Aorta (tissue), 5 donors: Measurements from ENCODE around the gene TYK2. TPM values are rescaled to one million over a fixed set of nuclear protein-coding genes. Genes with fewer than 3 reads are reported as not detected.

ENCODE experiments used
- ATAC-seq: fragments of 200-7000 bp; cut with Tn5 transposase; one replicate; pipeline ENCODE4 v1.9.1; 2022; ENCODE audit warnings: moderate library complexity; ENCODE audit not compliant: low FRiP score
- DNase-seq, 2 donors: peaks; one replicate each; pipeline ENCODE4 v3.0.0-alpha.2; 2020
- H3K27ac ChIP-seq, 2 donors: one replicate each; pipeline ENCODE4 v1.5.1; 2013; ENCODE audit warnings: low read length in 2 of 2, mild to moderate bottlenecking in 2 of 2, moderate library complexity in 2 of 2, control low read depth in 1 of 2, inconsistent platforms in 1 of 2, low read depth in 1 of 2
- H3K27me3 ChIP-seq, 2 donors: one replicate each; pipeline ENCODE4 v1.6.1; 2013; ENCODE audit warnings: control low read depth in 1 of 2, low read length in 1 of 2, mild to moderate bottlenecking in 1 of 2, moderate library complexity in 1 of 2; ENCODE audit not compliant: insufficient read depth in 2 of 2, control insufficient read depth in 1 of 2
- H3K36me3 ChIP-seq, 2 donors: one replicate each; pipeline ENCODE4 v1.6.1; 2013; ENCODE audit warnings: control low read depth in 1 of 2, low read length in 1 of 2, mild to moderate bottlenecking in 1 of 2; ENCODE audit not compliant: insufficient read depth in 2 of 2, control insufficient read depth in 1 of 2
- H3K4me1 ChIP-seq, 2 donors: one replicate each; pipeline ENCODE4 v1.6.1; 2013; ENCODE audit warnings: low read length in 2 of 2, control low read depth in 1 of 2, mild to moderate bottlenecking in 1 of 2, moderate library complexity in 1 of 2; ENCODE audit not compliant: insufficient read depth in 2 of 2, control insufficient read depth in 1 of 2
- H3K4me3 ChIP-seq, 2 donors: one replicate each; pipeline ENCODE4 v1.5.1; 2013; ENCODE audit warnings: low read length in 2 of 2, control low read depth in 1 of 2, mild to moderate bottlenecking in 1 of 2
- H3K9me3 ChIP-seq: one replicate; pipeline ENCODE4 v1.6.1; 2013; ENCODE audit warnings: mild to moderate bottlenecking, low read length; ENCODE audit not compliant: control insufficient read depth
- WGBS, 2 donors: extraction: QIAGEN DNeasy Blood & Tissue Kit; methylation state at CpG; one replicate each; pipeline ENCODE4 v1.1.7; 2013; 5-methylcytosine and 5-hydroxymethylcytosine counted together
- intact Hi-C, 2 donors: fragments of 100-400 bp; cut with DNase I; formaldehyde crosslinking; loops; one replicate each; pipeline versions ENCODE4 v1.14.2 to v1.15.0; 2022
- polyA plus RNA-seq, 2 donors: library from polyadenylated mRNA; stranded (reverse); fragments of 200-250 nt; gene quantifications; one replicate each; pipeline ENCODE4 v1.2.3, GENCODE V29; 2013
- total RNA-seq, 2 donors: library from RNA; stranded (reverse); fragmentation: NEBNext Ultra II Directional; extraction: Animal tissue kit (Norgen Biotek cat#: 25700); gene quantifications; one replicate each; pipeline ENCODE4 v1.2.1, GENCODE V29; 2021
- donor health status: healthy with polysubstance abuse.
- donor health status: Bipolar disorder and iron deficiency.
- donor health status: DM: no; HTN: no; CAD: no.
- donor health status: DM: no; HTN: no; CAD: no.
- donor health status: DM: yes; HTN: yes; CAD: no.

Gene TYK2
- total and polyA plus RNA-seq, 4 donors: 33.2 to 253 (median 106) TPM

DNA sequence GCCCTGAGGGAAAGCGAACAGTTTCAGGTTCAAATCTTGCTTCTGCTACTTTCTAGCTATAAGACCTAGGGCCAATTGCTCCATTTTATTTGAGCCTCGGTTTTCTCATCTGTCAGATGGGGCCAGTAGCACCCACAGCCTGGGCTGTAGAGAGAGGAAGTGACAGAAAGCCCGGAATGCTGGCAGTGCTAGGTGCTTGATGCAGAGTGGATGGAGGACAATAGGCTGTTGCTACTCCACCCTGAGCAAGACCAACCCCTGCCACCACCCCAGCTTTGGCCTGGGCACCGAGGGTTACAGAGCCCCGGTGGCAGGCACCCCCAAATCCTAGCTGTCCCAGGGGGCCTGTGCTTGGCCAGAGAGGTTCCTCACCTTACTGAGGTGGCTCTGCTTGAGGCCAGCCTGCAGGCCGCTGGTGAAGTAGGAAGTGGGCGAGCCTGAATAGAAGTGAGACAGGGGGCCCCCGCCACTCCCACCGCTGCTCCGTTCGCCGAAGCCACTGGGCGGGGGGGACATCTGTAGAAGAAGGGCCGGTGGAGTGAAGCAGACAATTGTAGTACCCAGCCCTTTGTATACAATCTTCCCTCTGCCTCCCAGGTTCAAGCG lies 62.4 kb downstream of the TYK2 start:
- Histone ChIP-seq H3K9me3 (no peaks in the 10 kb centered on the region), H3K27me3 (no peaks in the 10 kb centered on the region), H3K4me1 (no peaks in the 10 kb centered on the region), H3K4me3 (no peak overlapping the region), H3K36me3 (peaks cover 0 to 5% of the 10 kb centered on the region in 2 donors), H3K27ac (no peak overlapping the region)
- DNase-seq (no peak), ATAC-seq (no peak)
- intact Hi-C loops: no loop called here
- WGBS, 2 donors: 92 to 95% methylated on average over 15 of the region's 15 CpGs

DNA sequence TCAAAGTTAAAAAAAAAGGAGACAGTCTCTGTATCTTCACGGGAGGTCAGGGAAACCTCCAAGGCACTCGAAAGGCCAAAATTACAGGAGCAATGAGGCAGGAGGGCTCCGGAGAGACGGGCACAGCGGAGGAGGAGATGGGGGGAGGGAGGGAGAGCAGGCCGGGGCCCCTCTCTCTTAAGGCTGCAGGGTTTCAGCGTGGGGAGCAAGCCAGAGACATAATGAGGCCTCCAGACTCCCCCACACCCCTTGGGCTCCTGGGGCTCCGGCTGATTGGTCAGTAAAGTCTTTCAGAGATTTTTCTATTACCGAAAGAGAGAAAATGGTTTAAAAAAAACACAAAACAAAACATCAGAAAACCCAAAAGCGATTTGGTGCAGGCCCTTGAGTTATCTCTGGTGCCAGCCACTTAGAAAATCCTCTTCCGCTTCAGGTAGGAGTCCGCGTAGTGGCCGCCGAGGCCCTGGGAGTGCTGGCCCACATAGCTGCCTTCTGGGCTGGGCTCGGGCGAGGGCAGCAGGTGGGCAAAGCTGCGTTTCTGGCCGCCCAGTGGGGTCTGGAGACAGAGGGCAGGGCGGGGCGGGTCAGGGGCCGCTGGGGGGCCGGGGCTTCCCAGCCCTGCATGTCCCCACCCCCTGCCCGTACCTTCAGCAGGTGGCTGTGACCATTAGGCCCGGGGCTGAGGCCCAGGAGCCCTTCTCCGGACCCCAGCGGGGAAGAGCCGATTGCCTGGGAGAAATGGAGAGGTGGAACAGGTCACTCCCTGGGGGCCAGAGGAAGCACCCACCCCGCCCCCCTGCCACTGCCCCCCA lies 63.1 kb downstream of the TYK2 start:
- intact Hi-C loops: no loop called here
- H3K4me1 ChIP-seq: no peaks in the 10 kb centered on the region
- no peak for DNase-seq
- H3K27me3 ChIP-seq: no peaks in the 10 kb centered on the region
- no peaks in the 10 kb centered on the region for H3K9me3 ChIP-seq
- WGBS, 2 donors: 79 to 84% methylated on average over 28 to 29 of the region's 29 CpGs
- H3K4me3 ChIP-seq: no peak overlapping the region
- no peak for ATAC-seq
- H3K27ac ChIP-seq: no peak overlapping the region
- H3K36me3 ChIP-seq: peaks cover 0 to 5% of the 10 kb centered on the region in 2 donors

DNA sequence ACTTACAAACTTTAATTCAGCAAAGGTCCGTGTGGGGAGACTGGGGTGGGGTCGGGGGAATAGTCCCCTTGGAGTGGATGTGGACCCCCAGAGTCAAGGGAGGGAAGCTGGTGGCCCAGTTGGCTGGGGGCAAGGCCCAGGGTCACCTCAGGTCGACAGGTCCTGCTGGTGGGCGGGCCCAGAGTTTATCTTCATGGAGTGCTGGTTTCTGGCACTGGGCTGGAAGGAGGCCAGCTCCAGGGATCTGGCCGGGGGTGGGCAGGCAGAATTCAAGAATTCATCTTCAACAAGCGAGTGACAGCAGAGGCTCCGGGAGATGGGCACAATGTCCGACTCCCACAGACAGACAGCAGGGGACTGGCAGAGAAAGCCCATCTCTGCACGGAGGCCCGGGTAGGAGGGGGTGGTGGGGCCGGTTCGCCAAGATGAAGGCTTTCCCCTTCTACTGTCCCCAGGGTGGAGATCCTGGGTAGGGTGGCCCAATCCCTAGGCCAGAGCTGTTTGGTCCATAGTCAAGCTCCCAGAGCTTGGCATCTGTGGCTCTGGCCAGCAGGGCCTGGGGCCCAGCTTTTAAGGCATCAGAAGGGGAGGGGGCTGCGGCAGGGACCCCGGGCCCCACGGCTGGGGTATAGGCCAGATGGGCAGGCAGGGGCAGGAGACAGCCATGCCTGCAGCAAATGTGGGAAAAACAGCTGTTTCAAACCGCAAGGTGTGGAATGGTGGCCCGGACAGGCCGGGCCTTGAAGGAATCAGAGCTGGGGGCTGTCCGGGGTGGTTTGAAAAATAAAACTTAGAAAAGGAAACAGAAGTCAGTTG lies 63.9 kb downstream of the TYK2 start:
- Histone ChIP-seq H3K36me3 (peaks cover 0 to 5% of the 10 kb centered on the region in 2 donors), H3K9me3 (no peaks in the 10 kb centered on the region), H3K4me3 (no peak overlapping the region), H3K4me1 (no peaks in the 10 kb centered on the region), H3K27ac (no peak overlapping the region), H3K27me3 (no peaks in the 10 kb centered on the region)
- ATAC-seq (peak; percentile 16), DNase-seq (no peak)
- intact Hi-C loops: no loop called here
- 54 to 59% methylated on average over 19 of the region's 19 CpGs for WGBS, 2 donors

DNA sequence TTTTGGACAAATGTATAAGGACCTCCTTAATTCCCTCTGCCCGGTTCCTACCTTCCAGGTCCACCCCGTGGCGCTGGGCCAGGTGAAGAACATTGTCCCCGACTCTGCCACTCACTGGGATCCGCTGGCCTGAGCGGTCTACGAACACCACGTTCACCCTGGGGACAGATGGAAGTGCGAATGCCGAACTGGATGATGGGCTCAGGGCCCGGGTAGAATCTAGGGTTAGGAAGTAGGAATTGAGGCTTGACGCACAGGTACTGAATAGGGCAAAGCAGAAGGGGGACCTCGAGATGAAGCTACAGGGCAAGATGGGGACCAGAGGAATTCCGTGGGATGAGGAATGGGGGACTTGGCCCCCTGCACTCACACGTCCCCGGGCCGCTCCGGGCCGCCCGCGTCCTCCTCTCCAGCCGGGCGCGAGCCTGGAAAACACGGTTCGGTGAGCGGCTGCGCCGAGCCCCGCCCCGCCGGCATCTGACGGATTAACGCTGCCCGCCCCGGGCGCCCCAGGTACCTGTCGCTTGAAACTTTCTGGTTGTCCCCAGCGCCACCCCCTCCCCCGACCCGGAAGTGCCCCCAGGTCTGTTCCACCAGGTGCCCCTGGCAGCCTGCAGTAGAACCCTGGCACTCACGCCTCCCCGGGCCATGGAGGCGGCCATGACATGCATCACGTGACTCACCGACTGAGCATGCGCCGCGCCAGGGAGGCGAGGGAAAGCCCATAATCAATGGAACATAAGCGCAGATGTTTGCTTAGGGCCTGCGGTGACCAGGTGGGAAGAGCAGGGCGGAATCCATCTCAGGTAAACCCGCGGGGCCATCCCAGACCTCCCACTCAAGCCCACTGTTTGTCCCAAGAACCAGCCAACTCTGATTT lies 64.8 kb downstream of the TYK2 start, which contains the start of gene FDX2:
FDX2 (minus strand) TSS at position 681 of the 880 bp plus-strand sequence; CDS start at position 662, 19 bp downstream.
- WGBS, 2 donors: 1% methylated on average over 55 of the region's 55 CpGs
- ATAC-seq: peak; percentile 90
- Histone ChIP-seq H3K9me3 (no peaks in the 10 kb centered on the region), H3K4me3 (peak within 1 kb of the TSS; percentile 39 to 75), H3K36me3 (peaks cover 0 to 7% of the 10 kb centered on the region in 2 donors), H3K27me3 (no peaks in the 10 kb centered on the region), H3K27ac (no peak within 1 kb of the TSS), H3K4me1 (no peaks in the 10 kb centered on the region)
- peak; percentile 90 to 97 for DNase-seq
- intact Hi-C loops: no loop called here

DNA sequence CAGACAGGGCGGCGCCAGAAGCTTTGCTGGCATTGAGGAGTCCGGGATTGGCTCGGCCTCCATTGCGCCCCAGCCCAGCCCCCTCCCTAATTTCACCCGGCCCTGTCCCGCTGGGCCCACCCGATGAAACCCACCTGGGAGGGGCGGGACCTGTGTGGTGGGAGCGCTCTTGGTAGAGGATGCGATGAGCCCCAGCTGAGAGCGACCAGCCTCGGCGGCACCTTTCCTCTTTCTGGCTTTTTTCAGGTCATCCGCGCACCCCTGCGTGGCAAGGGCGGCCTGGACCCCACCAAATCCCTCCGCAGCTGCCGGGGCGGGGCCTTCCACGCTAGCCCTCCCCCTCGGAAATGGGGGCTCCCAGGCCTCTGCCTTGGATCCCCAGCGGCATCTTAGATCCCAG lies 70.9 kb downstream of the TYK2 start, which contains the start of gene ZGLP1:
ZGLP1 (minus strand) TSS at position 393 of the 400 bp plus-strand sequence.
- DNase-seq: no peak
- no peak within 1 kb of the TSS for H3K27ac ChIP-seq
- intact Hi-C loops: no loop called here
- no peaks in the 10 kb centered on the region for H3K4me1 ChIP-seq
- no peak within 1 kb of the TSS for H3K4me3 ChIP-seq
- peaks cover 0 to 3% of the 10 kb centered on the region in 2 donors for H3K36me3 ChIP-seq
- H3K9me3 ChIP-seq: no peaks in the 10 kb centered on the region
- H3K27me3 ChIP-seq: no peaks in the 10 kb centered on the region
- 94% methylated on average over 23 to 24 of the region's 24 CpGs for WGBS, 2 donors
- no peak for ATAC-seq

DNA sequence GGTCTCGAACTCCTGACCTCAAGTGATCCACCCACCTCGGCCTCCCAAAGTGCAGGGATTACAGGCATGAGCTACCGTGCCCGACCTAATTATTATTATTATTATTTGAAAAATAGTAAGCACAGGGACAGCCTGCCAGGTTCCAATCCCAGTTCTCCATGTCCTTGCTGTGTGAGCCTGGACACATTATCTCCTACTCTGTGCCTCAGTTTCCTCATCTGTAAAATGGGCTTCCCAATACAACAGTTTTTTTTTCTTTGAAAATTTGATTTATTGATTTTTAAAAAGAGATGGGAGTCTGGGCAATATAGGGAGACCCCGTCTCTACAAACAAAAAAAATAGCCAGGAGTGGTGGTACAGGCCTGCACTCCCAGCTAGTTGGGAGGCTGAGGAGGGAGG lies 74.0 kb downstream of the TYK2 start:
- intact Hi-C loops: no loop called here
- H3K27ac ChIP-seq: no peak overlapping the region
- WGBS, 2 donors: 88 to 97% methylated on average over 5 of the region's 5 CpGs

DNA sequence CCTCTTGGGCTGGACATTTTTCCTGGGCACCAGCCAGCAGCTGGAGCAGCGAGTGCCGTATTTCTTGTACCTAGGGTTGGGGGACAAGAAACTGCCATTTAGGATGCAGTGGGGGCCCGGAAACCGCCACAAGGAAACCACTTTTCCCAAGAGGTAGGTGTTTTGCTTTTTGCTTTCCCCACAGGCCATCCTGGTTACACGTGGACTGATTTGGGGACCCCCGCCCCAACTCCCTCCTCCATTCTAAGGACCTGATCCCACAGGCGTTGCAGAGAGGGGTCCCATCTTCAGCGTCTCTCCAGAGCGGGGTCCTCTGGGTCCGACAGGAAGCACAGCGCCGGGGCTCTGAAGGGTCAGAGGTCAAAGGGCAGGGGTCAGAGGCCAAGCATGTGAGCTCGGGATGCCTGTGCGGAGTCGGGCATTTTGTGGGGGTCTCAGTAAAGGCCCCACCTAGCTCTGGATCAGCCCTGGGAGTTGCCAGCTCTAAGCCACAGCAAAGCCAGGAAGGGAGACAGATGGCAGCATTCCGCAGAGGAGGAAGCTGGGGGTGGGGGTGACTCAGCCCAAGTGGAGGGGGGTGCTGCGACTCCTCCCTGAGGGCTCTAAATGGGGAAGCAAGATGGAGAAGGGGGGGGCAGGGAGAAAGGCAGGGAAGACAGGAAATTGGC lies 75.1 kb downstream of the TYK2 start:
- ATAC-seq: no peak
- Histone ChIP-seq H3K27ac (no peak overlapping the region), H3K27me3 (no peaks in the 10 kb centered on the region), H3K36me3 (no peaks in the 10 kb centered on the region), H3K4me3 (no peak overlapping the region), H3K4me1 (no peaks in the 10 kb centered on the region), H3K9me3 (no peaks in the 10 kb centered on the region)
- intact Hi-C loops: no loop called here
- 70 to 77% methylated on average over 17 of the region's 17 CpGs for WGBS, 2 donors
- peak in 1 of 2 donors; percentile 75 for DNase-seq

More for the DNA sequence above, 74.0 kb downstream of the TYK2 start:
- H3K27me3 ChIP-seq: no peaks in the 10 kb centered on the region
- ATAC-seq: no peak
- H3K4me3 ChIP-seq: no peak overlapping the region
- H3K36me3 ChIP-seq: peaks cover 0 to 3% of the 10 kb centered on the region in 2 donors
- DNase-seq: no peak
- H3K4me1 ChIP-seq: no peaks in the 10 kb centered on the region
- H3K9me3 ChIP-seq: no peaks in the 10 kb centered on the region
